GM18508 (cell line): Measurements from ENCODE around the gene DCTN2.
A peak's percentile ranks its signal among the peaks of the same experiment; 100 is the strongest.
"Not testable (repeated sequence)": the region's sequence is repeated elsewhere in the genome, so short reads cannot be mapped to it uniquely, and the experiment has no call there.

ENCODE experiments used
- ATAC-seq: cut with Tn5 transposase; IDR thresholded peaks from one replicate; pipeline ENCODE4 v1.9.1; 2021; ENCODE audit warnings: moderate number of reproducible peaks; ENCODE audit not compliant: insufficient read depth, unreplicated experiment

DCTN2 gene

GRCh38 chr12:57546438-57547287 lies at the start of gene DCTN2:
Gene DCTN2, minus strand, starts transcription at chr12:57547192. Its CDS starts 129 bp downstream, at chr12:57547063.
- ATAC-seq: peak; percentile 96

GRCh38 chr12:57593187-57593586 lies 46.2 kb upstream of the DCTN2 start:
- no peak for ATAC-seq

GRCh38 chr12:57592551-57593165 lies 45.7 kb upstream of the DCTN2 start:
- no peak for ATAC-seq

DNA sequence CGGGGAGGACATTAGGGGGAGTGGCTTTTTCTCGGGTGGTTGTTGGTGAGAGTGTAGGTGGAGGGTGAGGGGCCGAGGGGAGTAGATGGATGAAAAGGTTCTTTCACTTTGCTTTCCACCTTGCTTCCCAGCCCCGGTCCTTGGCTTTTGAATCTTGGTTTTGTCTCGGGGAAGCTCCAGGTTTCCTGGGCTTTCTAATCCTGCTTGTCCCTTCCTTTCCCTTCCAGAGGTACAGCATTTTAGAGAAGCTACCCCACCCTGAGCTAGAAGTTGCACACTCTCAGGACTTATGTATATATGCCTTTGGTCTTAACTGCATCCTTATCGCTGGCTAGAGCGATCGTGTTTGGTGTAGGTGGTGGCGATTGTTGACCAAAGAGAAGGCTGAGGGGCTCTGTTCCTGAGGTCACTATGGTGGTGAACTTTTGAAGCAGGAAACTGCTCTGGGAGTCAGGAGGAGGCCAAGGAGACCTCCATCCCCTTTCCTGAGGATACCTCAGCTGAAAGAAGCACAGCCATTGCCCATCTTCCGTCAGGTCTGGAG lies 44.9 kb upstream of the DCTN2 start:
- no peak for ATAC-seq

- ATAC-seq: peak; percentile 58
Measured at GRCh38 chr12:57590864-57591781, 44.1 kb upstream of the DCTN2 start, which contains the start of gene PIP4K2C. Gene PIP4K2C, plus strand, starts transcription at chr12:57591192. Its CDS starts 98 bp downstream, at chr12:57591290.

DNA sequence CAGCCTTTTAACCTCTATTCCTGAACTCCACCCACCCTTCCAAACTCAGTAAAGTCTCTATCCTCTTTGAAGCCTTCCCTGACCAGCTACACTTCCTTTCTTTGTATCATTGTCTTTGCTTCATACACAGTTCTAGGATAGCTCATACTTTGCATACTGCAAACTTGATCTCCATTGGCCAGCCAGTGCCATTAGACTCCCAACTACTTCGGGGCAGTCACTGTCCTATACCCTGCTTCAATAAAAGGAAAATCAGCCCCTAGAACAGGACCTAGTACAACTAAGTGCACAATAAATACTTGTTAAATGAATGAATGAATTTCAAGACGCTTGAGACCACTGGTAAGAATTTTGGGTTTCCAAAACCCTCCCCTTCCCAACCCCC lies 43.5 kb upstream of the DCTN2 start:
- no peak for ATAC-seq

GRCh38 chr12:57588951-57589610 lies 42.1 kb upstream of the DCTN2 start:
- not testable (repeated sequence) for ATAC-seq

DNA sequence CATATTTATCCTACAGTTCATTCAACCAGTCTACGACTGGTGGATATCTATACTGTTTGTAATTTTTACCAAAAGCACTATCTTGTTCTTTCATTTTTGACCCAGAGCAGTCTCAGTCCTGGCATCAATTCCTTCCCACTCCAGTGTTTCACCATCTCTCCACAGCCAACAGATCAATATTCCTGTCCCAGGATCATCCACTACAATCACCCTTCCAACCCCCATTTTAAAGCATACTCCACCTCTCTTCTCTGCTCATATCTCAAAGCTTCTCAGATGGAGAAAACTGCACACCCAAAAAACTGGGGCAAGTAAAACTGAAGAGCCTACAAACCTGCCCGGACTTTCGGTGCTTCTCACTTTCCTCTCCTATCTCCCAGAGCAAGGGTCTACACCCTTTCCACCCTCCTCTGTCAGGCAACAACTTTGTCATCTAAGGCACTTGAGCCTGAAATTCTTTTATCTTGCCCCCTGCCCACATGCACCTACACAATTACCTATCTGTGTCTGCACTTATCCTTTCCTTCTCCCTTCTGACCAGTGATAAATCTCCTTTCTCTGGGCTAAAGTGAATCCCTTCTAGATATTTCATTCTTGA lies 39.9 kb upstream of the DCTN2 start:
- ATAC-seq: no peak

DNA sequence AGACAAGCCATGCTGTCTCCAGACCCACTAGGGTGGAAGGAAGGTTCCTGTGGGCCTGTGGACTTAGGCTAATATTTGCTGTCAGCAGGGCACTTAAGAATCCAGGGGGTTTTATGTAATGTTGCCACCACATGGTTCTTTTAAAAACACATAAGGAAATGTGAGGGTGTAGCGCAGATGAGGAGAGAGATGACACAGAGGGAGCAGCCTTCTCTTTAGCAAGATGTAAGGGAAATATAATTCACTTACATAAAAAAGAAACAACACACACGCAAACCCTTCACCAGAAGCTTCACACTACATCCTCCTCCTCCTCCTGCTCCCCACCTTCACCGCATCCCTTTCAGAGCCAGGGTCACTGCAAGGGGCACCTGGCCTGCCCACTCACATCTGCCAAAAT lies 39.1 kb upstream of the DCTN2 start:
- no peak for ATAC-seq

- ATAC-seq: no peak
Measured at GRCh38 chr12:57585156-57585555, 38.2 kb upstream of the DCTN2 start.

- no peak for ATAC-seq
Measured at GRCh38 chr12:57584690-57585089, 37.7 kb upstream of the DCTN2 start.

GRCh38 chr12:57584050-57584449 lies 37.1 kb upstream of the DCTN2 start:
- no peak for ATAC-seq

- ATAC-seq: peak; percentile 83
Measured at GRCh38 chr12:57583008-57583831, 36.2 kb upstream of the DCTN2 start.

DNA sequence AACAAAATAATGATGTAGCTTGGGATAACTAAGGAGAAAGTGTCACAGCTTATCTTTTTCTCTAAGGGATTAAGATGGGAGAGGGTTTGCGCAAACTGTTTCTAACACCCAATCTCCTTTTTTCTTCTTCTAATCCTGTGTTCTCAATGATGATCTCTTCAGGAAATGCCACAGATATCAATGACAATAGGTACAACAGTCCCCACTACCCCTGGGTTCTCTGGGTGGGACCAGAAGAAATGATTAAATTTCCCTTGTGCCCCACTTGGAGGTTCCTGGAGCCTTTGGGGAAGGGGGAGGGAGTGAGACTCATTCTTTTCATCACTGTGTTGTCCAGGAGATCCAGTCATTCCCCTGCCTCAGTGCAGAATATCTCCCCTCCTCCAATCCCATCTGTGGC lies 35.4 kb upstream of the DCTN2 start:
- ATAC-seq: no peak

DNA sequence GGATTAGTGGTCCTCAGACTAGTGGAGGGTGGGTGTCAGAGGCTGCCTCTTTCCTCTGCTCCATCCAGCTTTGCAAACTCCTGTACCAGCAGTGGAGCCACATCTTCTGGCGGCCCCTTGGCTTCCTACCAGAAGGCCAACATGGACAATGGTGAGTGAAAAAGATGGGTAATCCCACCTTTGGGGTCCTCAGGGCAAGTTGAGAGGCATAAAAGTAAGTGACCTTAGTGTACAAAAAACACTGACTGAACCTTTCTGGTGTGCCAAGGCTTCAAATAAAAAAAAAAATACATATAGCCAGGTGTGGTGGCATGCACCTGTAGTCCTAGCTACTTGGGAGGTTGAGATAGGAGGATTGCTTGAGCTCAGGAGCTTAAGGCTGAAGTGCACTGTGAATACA lies 34.8 kb upstream of the DCTN2 start:
- no peak for ATAC-seq

- no peak for ATAC-seq
Measured at GRCh38 chr12:57580466-57580795, 33.4 kb upstream of the DCTN2 start.

DNA sequence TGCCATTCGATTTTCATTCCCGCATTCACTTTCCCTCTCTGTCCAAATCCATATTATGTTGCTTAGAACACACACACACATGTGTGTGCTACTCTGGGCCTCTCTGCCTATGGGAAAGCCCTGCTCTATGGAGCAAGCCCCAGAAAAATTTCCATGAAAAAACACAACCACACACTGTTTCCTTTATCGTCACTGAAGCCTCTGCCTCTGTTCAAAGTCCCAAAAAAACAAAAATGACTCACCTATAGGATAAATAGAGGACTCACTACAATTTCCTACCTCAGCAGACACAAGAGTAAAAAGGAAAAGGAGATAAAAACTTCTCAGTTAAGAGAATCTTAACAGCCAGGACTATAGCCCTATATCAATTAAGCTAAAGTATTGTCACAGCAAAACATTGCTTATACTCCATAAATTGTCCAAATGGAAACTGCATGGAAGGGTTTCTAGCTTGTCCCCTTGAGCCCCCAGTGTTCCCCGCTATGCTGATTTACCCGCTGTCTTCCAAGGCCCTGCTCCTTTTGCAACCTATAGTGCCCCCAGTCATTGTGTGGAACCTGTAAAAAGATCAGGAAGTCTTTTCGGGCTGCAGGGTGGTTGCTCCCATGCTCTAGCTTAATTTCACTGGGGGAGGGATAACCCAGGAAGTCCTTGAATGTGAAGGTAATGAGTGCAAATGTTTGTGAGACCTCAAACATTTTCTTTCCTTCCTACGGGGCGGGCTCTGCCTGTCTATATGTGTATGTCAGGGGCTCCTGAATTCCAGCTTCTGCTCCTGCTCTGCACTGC lies 32.9 kb upstream of the DCTN2 start:
- no peak for ATAC-seq

DNA sequence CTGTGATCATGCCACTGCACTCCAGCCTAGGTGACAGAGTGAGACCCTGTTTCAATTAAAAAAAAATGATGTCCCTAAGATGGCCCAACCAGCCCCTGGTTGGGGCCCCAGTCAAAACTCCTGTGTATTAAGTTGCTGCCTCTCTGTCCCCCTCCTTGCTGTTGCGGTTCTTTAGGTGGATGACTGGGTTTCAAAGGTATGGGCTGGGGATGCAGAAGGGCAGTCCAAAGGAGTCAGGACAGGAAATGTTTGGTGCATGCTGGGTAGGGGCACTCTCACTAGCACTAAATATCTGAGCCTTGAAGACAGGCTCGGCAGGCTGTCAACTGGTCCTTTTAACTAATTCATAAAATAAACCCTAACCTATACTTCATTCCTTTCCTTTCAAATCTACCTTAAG lies 32.0 kb upstream of the DCTN2 start:
- no peak for ATAC-seq
